ENCODE measurements around the gene ZNF433.
"Not testable (repeated sequence)": the region's sequence is repeated elsewhere in the genome, so short reads cannot be mapped to it uniquely, and the experiment has no call there.

The ZNF433 gene
- 0.03 to 1.1 (median 0.37) reads per million in 18 experiments for total RNA-seq

DNA sequence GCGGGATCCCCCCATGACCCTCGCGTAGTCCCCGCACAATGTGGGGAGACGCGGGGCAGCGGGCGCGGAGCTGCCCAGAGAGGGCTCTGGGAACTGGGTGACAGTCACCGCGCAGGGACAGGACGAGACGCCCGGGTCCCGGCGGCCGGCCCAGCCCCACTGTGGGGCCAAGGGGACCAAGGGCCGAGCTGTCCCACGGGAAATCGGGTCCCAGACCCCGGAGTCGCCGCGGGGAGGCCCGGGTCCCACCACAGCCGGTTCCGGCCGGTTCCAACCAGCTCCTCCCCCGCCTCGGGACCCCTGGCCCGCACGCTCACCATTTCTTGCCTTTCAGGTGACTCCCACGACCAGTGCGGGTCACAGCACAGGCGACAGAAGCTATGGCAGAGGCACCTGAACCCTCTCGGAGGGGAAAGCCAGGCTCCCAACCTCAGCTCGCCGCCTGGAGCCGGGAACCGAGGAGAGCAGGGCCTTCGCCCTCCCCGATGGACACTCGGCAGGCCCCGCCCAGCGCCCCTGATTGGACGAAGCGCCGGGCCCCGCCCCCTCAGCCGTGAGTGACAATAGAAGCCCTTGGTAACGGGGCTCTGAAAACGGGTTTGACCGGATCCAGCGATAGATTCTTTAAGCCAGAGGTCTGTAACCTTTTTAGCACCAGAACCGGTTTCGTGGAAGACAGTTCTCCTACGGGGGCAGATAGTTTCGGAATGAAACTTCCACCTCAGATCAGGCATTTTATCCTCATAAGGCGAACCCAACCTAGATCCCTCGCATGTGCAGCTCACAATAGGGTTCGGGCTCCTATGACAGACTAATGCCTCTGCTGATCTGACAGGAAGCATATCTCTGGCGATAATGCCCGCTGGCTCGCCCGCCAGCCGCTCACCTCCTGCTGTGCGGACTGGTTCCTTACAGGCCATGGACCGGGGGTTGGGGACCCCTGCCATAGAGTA is at the start of gene ZNF433:
Gene ZNF433 (minus strand): TSS at position 460 of the 953 bp plus-strand sequence. CDS start 140 bp downstream, at position 320.
- peak; percentile 77 to 86 for DNase-seq

DNA sequence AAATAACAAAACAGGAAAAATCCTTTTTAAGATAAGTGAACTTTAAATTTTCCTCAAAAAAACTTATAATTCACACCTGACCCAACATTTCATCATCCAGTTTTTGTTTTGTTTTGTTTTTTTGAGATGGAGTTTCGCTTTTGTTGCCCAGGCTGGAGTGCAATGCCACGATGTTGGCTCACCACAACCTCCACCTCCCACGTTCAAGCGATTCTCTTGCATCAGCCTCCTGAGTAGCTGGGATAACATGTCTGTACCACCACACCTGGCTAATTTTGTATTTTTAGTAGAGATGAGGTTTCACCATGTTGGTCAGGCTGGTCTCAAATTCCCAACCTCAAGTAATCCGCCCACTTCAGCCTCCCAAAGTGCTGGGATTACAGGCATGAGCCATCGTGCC is 47.9 kb upstream of the ZNF433 start:
- not testable (repeated sequence) for DNase-seq

DNA sequence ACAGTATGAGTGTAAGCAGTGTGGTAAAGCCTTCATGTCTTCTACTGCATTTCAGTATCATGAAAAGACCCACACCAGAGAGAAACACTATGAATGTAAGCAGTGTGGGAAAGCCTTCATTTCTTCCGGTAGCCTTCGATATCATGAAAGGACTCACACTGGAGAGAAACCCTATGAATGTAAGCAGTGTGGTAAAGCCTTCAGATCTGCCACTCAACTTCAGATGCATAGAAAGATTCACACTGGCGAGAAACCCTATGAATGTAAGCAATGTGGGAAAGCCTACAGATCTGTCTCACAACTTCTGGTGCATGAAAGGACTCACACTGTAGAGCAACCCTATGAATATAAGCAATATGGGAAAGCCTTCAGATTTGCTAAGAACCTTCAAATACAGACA is 41.9 kb upstream of the ZNF433 start:
- no peak for DNase-seq

DNA sequence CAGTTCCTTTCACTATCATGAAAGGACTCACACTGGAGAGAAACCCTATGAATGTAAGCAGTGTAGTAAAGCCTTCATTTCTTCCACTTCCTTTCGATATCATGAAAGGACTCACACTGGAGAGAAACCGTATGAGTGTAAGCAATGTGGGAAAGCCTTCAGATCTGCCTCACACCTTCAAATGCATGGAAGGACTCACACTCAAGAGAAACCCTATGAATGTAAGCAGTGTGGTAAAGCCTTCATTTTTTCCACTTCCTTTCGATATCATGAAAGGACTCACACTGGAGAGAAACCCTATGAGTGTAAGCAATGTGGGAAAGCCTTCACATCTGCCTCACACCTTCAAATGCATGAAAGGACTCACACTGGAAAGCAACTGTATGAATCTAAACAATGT is 40.9 kb upstream of the ZNF433 start:
- DNase-seq, result not testable (repeated sequence)

DNA sequence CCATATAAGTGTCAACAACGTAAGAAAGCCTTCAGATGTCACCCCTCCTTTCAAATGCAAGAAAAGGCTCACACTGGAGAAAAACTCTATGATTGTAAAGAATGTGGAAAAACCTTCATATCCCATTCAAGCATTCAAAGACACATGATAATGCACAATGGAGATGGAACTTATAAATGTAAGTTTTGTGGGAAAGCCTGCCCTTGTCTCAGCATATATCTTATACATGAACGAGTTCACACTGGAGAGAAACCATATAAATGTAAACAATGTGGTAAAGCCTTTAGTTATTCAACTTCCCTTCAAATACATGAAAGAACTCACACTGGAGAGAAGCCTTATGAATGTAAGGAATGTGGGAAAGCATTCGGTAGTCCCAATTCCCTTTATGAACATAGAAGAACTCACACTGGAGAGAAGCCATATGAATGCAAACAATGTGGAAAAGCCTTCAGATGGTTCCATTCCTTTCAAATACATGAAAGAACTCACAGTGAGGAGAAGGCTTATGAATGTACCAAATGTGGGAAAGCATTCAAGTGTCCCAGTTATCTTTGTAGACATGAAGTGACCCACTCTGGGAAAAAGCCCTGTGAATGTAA is 40.2 kb upstream of the ZNF433 start:
- DNase-seq, result no peak

DNA sequence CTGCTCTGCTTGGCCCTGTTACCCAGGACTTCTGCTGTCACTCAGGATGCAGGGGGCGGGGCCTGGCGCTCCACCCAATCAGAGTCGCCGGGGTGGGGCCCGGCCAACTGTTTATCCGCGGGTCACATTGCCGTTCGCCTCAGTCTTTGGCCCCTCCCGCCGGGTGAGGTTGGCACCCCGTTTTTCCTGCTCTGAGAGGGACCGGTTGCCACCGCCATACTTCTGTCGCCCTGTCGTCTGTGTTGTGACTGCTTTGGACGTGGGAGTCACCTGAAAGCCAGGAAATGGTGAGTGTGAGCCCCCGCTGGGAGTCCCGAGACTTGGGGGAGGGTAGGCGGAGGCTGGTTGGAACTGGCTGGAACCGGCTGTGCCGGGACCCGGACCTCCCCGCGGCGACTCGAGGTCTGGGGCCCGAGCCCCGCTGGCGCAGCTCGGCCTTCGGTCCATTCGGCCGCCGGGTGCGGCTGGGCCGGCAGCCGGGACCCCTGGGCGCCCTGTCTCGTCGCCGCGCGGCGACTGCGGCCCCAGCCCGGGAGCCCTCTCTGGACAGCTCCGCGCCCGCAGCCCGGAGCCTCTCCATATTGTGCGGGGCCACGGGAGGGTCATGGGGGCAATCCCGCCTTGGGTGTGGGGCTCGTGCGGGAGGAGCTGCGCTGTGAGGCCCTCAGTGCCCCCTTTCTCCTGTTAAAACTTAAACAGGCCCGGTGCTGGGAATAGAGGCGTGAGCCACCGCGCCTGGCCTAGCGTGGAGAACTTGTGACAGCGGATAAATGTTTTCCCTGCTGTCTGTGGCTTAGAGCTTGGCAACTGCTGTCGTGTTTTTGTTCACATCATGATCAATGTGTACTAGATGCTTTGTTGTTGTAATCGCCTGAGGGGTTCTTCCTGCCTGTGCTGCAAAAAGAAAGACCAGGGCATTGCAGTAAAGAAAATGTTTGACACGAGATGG is 29.4 kb upstream of the ZNF433 start, which contains the start of gene ZNF844:
Gene ZNF844 (plus strand): TSS at position 142 of the 949 bp plus-strand sequence. CDS start 143 bp downstream, at position 285.
- peak; percentile 96 to 97 for DNase-seq

DNA sequence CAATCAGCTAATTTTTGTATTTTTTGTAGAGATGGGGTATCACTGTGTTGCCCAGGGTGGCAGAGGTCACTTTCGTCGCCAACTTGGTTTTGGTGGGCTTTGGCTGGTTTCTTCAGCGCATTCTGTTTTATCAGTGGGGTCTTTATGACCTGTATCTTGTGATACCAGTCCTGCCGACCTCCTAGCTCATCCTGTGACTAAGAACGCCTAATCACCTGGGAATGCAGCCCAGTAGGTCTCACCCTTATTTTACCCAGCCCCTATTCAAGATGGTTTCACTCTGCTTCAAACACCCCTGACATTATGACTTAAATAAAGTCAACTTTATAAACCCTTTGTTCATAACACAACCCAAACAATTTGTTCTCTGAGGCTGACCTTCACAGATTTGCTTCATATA is 20.3 kb upstream of the ZNF433 start:
- no peak for DNase-seq

DNA sequence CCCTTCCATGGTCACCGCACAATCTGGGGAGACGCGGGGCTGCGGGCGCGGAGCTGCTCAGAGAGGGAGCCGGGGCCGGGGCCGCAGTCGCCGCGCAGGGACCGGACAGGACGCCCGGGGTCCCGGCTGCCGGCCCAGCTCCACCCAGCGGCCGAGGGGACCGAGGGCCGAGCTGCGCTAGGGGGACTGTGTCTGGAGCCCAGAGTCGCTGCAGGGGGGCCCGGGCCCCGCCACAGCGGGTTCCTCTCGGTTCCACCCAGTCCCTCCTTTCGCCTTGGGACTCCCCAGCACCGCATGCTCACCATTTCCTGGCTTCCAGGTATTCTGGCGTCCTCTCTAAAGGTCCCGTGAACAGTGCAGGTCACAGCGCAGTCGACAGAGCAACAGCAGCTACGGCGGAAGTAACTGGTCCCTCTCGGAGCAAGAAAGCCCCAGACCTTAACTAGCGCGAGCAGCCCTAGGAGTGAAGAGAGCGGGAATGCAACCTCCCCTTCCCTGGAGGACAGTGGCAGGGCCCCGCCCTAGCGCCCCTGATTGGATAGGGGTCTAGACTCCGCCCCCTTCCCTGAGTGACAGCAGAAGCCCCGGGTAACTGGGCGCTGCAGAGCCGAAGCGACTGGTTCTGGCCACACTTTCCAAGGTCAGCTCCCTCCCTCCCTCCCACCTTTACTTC is 17.2 kb upstream of the ZNF433 start, which contains the start of gene ZNF878:
Gene ZNF878 (minus strand): TSS at position 465 of the 673 bp plus-strand sequence. CDS start 160 bp downstream, at position 305.
- DNase-seq, result peak; percentile 69 to 71

DNA sequence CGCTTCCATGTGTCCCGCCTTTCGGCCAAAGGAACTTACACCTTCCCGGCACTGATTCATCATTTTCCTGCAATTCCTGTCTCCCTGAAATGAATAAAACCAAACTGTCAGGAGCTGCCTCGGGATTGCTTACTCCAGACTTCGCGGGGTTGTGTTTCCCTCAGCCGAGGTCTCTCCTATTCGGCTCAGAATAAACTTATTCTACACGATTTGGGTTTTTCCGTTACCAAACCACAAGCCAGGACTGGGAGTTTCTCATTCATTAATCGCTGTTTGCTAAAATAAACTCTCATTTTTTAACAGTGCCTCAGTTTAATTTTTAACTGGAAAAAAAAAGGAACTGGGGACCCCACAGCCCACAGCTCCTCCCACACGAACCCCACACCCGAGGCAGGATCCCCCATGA is 16.6 kb upstream of the ZNF433 start:
- no peak for DNase-seq

DNA sequence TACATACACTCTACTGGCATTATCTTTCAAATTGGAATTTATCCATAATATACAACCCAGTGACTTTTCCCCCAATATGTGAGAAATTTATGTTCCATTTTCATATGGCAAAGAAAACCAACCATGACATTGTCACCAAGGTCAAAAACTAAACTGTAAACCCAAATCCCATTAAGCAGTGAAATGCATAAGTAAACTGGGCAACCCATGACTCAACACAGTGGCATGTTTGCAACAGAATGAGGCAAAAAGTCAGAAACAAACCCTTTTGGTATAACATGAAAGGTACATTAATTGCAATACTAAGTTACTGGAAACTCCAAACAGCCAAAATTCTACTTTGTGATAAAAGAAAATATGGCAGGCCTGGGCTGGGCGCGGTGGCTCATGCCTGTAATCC is 12.4 kb upstream of the ZNF433 start:
- DNase-seq, result no peak

DNA sequence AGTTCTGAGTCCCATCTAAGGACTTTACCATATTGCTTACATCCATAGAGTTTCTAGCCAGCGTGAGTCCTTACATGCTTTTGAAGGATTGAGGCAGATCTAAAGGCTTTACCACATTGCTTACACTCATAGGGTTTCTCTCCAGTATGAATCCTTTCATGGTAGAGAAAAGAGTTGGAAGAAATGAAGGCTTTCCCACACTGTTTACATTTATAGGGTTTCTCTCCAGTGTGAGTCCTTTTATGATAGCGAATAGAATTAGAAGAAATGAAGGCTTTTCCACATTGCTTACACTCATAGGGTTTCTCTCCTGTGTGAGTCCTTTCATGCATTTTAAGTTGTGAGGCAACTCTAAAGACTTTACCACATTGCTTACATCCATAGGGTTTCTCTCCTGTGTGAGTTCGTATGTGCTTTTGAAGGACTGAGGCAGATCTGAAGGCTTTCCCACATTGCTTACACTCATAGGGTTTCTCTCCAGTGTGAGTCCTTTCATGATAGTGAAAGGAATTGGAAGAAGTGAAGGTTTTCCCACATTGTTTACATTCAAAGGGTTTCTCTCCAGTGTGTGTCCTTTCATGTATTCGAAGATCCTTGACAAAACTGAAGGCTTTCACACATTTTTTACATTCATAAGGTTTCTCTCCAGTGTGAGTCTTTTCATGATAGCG is 8.4 kb upstream of the ZNF433 start:
- no peak for DNase-seq

DNA sequence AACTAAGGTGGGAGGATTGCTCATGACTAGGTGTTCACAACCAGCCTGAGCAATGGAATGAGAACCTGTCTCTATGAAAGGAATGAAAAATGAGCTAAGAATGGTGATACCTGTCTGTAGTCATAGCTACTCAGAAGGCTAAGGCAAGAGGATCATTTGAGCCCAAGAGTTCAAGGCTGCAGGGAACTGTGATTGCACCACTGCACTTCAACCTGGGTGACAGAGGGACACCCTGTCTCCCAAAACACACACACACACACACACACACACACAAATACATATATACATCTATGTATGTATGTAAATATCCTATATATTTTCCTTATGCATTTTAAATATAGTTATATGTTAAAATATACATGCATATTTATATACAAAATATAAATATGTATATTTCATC is 7.4 kb upstream of the ZNF433 start:
- DNase-seq, result no peak

DNA sequence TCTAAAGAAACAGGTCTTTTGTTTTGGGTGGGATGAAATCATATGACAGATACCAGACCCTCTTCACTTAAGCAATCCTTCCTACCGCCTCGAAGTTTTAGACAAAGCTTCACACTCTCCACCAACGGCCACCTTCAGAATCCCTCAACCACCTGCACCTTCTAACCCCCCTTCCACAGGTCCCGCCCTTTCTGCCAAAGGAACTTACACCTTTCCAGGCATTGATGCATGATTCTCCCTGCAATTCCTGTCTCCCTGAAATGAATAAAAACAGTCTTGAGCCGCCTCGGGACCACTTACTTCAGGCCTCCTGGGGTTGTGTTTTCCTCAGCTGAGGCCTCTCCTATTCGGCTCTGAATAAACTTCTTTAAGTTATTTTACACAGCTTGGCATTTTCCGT is 859 bp downstream of the ZNF433 start:
- no peak for DNase-seq

DNA sequence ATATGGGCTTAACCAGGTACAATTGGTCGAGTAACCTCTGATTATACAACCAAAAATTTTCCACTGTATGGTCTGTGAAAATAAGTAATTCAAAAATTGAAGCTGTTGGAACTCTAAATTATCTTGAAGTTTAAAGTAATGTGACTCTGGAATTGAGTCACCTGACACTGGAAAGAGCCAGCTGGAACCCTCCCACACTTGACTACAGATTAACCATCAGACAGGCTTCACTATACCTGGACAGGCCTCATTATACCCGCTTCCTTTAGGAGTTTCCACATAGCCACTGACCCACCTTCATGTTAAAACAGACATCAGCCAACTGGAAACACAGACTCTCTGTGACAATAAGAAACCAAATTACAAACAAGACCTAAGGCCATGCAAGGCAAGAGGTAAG is 1.3 kb downstream of the ZNF433 start:
- DNase-seq, result no peak

DNA sequence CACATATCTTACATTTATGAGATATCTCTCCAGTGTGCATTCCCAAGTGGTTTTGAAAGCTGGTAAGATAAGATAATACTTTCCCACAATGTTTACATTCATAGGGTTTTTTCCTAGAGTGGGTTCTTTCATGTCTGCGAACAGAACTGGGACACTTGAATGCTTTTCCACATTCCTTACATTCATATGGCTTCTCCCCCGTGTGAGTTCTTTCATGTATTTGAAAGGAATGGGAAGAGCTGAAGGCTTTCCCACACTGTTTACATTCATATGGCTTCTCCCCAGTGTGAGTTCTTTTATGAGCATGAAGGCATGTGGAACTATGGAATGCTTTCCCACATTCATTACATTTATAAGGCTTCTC is 19.7 kb downstream of the ZNF433 start:
- no peak for DNase-seq

DNA sequence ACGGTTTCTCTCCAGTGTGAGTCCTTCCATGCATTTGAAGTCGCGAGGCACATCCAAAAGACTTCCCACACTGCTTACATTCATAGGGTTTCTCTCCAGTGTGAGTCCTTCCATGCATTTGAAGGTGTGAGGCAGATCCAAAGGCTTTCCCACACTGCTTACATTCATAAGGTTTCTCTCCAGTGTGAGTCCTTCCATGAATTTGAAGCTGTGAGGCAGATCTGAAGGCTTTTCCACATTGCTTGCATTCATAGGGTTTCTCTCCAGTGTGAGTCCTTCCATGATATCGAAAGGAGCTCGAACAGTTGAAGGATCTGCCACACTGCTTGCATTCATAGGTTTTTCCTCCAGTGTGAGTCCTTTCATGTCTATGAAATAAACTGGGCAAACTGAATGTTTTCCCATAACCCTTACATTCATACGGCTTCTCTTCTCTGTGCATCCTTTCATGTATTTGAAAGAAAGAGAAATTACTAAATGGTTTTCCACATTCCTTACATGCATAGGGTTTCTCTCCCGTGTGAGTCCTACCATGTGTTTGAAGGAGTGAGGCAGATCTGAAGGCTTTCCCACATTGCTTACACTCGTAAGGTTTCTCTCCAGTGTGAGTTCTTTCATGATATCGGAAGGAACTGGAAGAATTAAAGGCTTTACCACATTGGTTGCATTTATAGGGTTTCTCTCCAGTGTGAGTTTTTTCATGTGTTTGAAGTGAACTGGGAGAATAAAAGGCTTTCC is 20.3 kb downstream of the ZNF433 start:
- DNase-seq, result no peak

DNA sequence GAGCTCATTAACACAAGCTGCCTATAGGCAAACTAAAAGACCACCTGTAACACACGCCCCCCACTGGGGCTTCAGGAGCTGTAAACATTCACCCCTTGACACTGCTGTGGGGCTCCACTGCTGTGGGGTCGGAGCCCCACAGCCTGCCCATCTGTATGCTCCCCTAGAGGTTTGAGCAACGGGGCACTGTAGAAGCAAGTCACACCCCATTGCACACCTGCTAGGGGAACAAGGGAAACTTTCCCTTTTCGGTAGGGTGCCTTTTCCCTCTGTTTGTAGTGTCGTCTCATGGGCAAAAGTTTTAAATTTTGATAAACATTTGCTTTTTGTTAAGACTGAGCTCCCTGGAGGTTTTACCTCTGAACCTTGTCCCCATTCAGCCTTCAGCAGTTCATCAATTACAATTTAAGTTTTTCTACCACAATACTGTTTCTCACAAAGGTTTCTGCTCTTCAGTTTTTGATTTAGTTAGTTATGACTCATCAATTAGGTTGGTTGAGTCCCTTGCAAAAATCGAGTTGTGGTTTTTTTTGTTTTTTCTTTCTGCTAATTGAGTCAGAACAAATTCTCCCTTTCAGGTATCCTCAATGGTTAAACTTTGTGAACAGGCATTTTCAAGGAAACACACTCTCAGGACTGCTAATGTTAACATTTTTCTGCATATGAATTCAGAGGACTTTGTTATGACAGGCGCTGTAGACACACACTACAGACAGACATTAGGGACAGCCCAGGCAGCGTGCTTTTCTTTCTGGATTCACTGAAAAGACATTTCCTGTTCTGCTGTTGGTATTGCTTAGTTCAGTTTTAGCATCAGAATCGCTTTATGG is 35.1 kb downstream of the ZNF433 start:
- no peak for DNase-seq

DNA sequence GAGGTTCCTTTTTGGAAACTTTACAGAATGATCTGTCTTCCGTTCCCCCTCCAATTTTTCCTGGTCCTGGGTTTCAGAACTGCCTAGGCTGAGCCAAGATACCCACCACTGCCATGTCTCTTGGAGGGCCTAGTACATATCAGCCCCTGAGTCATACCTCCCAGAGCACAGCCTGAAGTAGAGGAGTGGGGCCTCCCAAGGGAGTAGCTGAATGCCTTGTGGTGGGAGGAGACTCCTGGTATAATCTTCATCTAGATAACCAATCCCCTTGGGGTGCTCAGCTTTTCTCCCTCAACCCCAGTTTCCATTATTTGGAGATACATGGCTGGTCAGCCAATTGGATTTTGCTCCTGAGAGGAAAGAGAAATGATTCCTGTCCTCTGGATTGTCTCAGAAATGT is 40.3 kb downstream of the ZNF433 start:
- DNase-seq, result no peak

DNA sequence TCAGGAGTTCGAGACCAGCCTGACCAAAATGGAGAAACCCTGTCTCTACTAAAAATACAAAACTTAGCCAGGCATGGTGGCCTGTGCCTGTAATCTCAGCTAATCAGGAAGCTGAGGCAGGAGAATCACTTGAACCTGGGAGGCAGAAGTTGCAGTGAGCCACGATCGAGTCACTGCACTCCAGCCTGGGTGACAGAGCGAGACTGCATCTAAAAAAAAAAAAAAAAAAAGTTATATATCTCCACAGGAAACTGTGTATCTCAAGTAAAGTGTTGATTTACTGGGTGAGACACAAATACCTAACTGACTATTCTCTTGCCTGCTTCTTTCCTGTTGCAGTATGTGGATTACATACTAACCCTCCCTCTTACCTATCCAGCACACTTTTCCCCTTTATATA is 43.6 kb downstream of the ZNF433 start:
- DNase-seq, result not testable (repeated sequence)

DNA sequence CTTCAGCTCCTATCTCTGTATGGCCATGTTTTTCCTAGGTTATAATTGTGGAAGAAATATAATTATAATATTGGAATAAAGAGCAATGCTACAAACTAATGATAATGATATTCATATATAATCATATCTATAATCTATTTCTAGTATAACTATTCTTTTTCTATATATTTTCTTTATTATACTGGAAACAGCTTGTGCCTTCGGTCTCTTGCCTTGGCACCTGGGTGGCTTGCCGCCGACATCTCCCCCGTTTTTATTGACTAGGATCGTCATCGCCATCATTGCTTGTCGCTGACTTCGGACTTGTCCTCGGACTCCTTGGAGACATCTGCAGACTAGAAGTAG is 46.4 kb downstream of the ZNF433 start:
- no peak for DNase-seq

All from inflammatory macrophage (primary cell).